K562 (cell line): ENCODE results near the gene RCOR1. TPM values are rescaled to one million over a fixed set of nuclear protein-coding genes. Genes with fewer than 3 reads are reported as not detected.

ENCODE experiments used
- polyA plus RNA-seq, 8 experiments: library from polyadenylated mRNA; depleted of rRNA in 4 of 8; stranded (reverse) in 5 of 8; unstranded in 3 of 8; fragments of >200 nt; fragmentation: Nextera tagmentation in 2 of 8; fragmentation: Illumina TruSeq in 1 of 8; extraction: Ambion mirVana in 2 of 8; extraction: Trizol in 1 of 8; gene quantifications; 2 replicates each; pipeline versions ENCODE4 v1.2.1 to v1.2.3, GENCODE V29; 2011 to 2014; ENCODE audit warnings: inconsistent platforms in 1 of 8, missing spikeins in 1 of 8
- total RNA-seq, 7 experiments: library from RNA; depleted of rRNA in 6 of 7; stranded (reverse); fragments of >200 nt in 6 of 7; fragmentation: Illumina TruSeq in 2 of 7; extraction: Trizol in 2 of 7; gene quantifications; 2 replicates each; pipeline versions ENCODE4 v1.2.1 to v1.2.3, GENCODE V29; 2011 to 2021; ENCODE audit warnings: low replicate concordance in 1 of 7
- TF ChIP-seq, protein P1 (sequence below): fragments of 450-650 bp; IDR thresholded peaks from 2 replicates; pipeline ENCODE4 v1.6.1; 2016; ENCODE audit warnings: mild to moderate bottlenecking, moderate library complexity

Gene RCOR1
- total and polyA plus RNA-seq, 9 of the 15 experiments (the other 6 are each of a cell fraction or from before 2014, with no cell fraction given), result 8.5 to 47.9 (median 20.9) TPM

DNA sequence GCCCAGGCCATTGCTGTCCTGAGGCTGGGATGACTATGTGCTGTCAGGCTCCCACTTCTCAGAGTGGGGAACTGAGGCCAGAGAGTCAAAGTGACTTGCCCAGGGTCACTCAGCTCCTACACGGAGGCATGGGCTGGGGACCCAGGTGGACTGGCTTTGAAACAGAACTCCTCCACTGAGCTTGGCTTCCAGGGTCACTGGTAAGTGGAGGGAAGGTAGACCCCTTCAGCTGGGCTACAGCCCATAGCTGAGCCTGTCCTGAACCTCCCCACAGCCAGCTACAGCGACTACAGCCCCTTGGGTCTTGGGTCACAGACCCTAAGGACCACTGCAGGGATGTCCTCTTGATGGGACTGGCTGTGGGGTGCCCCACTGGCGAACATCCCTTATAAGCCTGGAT, 144.5 kb downstream of the RCOR1 start (continued):
- TF ChIP-seq, protein P1, sequence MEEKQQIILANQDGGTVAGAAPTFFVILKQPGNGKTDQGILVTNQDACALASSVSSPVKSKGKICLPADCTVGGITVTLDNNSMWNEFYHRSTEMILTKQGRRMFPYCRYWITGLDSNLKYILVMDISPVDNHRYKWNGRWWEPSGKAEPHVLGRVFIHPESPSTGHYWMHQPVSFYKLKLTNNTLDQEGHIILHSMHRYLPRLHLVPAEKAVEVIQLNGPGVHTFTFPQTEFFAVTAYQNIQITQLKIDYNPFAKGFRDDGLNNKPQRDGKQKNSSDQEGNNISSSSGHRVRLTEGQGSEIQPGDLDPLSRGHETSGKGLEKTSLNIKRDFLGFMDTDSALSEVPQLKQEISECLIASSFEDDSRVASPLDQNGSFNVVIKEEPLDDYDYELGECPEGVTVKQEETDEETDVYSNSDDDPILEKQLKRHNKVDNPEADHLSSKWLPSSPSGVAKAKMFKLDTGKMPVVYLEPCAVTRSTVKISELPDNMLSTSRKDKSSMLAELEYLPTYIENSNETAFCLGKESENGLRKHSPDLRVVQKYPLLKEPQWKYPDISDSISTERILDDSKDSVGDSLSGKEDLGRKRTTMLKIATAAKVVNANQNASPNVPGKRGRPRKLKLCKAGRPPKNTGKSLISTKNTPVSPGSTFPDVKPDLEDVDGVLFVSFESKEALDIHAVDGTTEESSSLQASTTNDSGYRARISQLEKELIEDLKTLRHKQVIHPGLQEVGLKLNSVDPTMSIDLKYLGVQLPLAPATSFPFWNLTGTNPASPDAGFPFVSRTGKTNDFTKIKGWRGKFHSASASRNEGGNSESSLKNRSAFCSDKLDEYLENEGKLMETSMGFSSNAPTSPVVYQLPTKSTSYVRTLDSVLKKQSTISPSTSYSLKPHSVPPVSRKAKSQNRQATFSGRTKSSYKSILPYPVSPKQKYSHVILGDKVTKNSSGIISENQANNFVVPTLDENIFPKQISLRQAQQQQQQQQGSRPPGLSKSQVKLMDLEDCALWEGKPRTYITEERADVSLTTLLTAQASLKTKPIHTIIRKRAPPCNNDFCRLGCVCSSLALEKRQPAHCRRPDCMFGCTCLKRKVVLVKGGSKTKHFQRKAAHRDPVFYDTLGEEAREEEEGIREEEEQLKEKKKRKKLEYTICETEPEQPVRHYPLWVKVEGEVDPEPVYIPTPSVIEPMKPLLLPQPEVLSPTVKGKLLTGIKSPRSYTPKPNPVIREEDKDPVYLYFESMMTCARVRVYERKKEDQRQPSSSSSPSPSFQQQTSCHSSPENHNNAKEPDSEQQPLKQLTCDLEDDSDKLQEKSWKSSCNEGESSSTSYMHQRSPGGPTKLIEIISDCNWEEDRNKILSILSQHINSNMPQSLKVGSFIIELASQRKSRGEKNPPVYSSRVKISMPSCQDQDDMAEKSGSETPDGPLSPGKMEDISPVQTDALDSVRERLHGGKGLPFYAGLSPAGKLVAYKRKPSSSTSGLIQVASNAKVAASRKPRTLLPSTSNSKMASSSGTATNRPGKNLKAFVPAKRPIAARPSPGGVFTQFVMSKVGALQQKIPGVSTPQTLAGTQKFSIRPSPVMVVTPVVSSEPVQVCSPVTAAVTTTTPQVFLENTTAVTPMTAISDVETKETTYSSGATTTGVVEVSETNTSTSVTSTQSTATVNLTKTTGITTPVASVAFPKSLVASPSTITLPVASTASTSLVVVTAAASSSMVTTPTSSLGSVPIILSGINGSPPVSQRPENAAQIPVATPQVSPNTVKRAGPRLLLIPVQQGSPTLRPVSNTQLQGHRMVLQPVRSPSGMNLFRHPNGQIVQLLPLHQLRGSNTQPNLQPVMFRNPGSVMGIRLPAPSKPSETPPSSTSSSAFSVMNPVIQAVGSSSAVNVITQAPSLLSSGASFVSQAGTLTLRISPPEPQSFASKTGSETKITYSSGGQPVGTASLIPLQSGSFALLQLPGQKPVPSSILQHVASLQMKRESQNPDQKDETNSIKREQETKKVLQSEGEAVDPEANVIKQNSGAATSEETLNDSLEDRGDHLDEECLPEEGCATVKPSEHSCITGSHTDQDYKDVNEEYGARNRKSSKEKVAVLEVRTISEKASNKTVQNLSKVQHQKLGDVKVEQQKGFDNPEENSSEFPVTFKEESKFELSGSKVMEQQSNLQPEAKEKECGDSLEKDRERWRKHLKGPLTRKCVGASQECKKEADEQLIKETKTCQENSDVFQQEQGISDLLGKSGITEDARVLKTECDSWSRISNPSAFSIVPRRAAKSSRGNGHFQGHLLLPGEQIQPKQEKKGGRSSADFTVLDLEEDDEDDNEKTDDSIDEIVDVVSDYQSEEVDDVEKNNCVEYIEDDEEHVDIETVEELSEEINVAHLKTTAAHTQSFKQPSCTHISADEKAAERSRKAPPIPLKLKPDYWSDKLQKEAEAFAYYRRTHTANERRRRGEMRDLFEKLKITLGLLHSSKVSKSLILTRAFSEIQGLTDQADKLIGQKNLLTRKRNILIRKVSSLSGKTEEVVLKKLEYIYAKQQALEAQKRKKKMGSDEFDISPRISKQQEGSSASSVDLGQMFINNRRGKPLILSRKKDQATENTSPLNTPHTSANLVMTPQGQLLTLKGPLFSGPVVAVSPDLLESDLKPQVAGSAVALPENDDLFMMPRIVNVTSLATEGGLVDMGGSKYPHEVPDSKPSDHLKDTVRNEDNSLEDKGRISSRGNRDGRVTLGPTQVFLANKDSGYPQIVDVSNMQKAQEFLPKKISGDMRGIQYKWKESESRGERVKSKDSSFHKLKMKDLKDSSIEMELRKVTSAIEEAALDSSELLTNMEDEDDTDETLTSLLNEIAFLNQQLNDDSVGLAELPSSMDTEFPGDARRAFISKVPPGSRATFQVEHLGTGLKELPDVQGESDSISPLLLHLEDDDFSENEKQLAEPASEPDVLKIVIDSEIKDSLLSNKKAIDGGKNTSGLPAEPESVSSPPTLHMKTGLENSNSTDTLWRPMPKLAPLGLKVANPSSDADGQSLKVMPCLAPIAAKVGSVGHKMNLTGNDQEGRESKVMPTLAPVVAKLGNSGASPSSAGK, result no peak
